Fibroblast of the aortic adventitia (primary cell): ENCODE data around the gene QKI. TPM values are rescaled to one million over a fixed set of nuclear protein-coding genes. Genes with fewer than 3 reads are reported as not detected.

Experiments
- DNase-seq: peaks from one replicate; pipeline ENCODE4 v3.0.0-alpha.2; 2010; ENCODE audit warnings: low read depth
- H3K4me3 ChIP-seq: 2 replicates; pipeline ENCODE4 v1.5.1; 2011; ENCODE audit warnings: low read depth, mild to moderate bottlenecking, control low read depth, low read length, moderate library complexity
- CTCF ChIP-seq: IDR thresholded peaks from 2 replicates; pipeline ENCODE4 v1.5.1; 2011; ENCODE audit warnings: mild to moderate bottlenecking, low read length, control low read depth, inconsistent platforms; ENCODE audit not compliant: insufficient read depth
- total RNA-seq: library from RNA; depleted of rRNA; stranded (reverse); fragments of >200 nt; gene quantifications from 2 replicates; pipeline ENCODE4 v1.2.3, GENCODE V29; 2012; ENCODE audit warnings: low replicate concordance

Gene QKI
- total RNA-seq, 1 donor = 125 TPM

- TF ChIP-seq CTCF = no peak
- DNase-seq = no peak
- H3K4me3 ChIP-seq = no peak overlapping the region
Observed at GRCh38 chr6:163530406-163530805, 115.9 kb downstream of the QKI start.

GRCh38 chr6:163531122-163531521, 116.6 kb downstream of the QKI start:
- no peak for DNase-seq
- H3K4me3 ChIP-seq = peak overlapping the region; percentile 11
- TF ChIP-seq CTCF = no peak

- no peak overlapping the region for H3K4me3 ChIP-seq
- no peak for DNase-seq
- TF ChIP-seq CTCF = no peak
Observed at GRCh38 chr6:163532526-163533078, 118.1 kb downstream of the QKI start.

- H3K4me3 ChIP-seq = no peak overlapping the region
- peak; percentile 86 for DNase-seq
- TF ChIP-seq CTCF = no peak
Observed at GRCh38 chr6:163533443-163533842, 118.9 kb downstream of the QKI start.

GRCh38 chr6:163536770-163537169, 122.3 kb downstream of the QKI start:
- no peak overlapping the region for H3K4me3 ChIP-seq
- TF ChIP-seq CTCF = no peak
- peak; percentile 35 for DNase-seq

GRCh38 chr6:163538331-163538730, 123.8 kb downstream of the QKI start:
- no peak overlapping the region for H3K4me3 ChIP-seq
- DNase-seq = no peak
- no peak for TF ChIP-seq CTCF
